ENCODE measurements around the gene COLEC12.

COLEC12 gene

GRCh38 chr18:500632-501405, at the start of gene COLEC12:
TSS of gene COLEC12 (minus strand) at chr18:500701. CDS start at chr18:500514, 187 bp downstream.
- DNase-seq: no peak

DNA sequence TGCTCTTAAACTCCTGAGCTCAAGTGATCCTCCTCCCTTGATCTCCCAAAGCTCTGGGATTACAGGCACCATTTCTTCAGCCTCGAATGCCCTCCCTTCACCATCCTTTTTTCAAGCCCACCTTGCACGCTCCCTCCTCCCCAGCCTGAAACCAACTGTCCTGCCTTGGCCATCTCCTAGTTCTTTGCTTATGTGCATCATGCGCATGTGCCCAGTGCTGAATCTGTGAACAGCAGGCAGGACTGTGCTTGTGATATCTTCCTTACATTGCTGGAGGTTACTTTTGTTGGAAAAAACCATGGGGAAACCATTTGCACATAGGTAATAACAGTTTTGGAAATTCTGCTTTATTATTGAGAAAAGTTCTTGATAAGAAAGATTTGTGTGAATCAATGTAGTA, 49.5 kb upstream of the COLEC12 start:
- DNase-seq: no peak

DNA sequence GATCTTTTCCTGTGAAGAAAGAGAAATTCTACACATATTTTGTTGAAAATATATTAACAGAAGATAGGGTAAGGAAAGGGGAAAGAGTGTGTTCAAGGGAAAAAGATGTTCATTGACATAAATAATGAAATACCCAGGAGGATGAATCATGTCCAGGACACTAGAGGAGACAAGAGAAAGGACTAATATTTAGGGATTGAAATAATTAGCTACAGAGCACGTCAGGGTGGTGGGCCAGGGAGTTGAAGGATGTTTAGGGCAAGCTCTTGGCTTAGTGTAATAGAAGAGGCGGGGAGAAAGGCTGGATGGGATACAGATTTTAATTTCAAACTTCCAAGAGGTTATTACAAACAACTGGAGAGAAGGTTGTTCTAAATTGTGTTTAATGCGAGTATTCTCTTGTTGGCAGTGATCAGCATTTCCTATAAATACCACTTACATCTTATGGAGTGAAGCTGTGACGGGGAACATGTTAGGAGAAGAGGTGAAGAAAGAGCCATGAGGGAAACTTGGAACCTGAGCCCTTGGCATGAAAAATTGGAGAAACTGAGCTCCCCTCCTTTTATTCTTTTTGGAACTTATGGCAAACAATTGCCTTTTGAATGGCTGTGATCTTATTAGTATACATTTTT, 43.1 kb upstream of the COLEC12 start:
- no peak for DNase-seq

- no peak for DNase-seq
Observed at GRCh38 chr18:533995-534601, 33.6 kb upstream of the COLEC12 start.

- no peak for DNase-seq
Observed at GRCh38 chr18:532632-533031, 32.1 kb upstream of the COLEC12 start.

DNA sequence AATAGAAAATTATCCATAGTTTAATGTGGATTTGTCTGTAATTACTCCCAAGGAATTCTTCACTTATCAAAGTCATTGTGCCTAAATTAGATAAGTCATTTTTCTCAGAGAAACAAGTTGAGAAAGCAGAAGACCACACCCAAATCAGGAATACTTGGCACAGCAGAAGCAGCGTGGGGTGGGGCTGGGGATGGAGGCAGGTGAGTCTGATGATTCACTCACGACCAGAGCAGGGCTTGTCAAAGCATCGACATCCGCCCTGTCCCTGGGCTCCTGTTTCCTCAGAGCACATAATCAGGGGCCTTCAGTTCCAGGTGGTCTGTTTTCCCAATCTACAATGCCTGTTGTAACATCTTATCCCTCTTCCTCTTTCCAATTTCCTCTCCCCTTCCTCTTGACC, 31.5 kb upstream of the COLEC12 start:
- no peak for DNase-seq

GRCh38 chr18:527146-527545, 26.6 kb upstream of the COLEC12 start:
- no peak for DNase-seq

GRCh38 chr18:526681-527080, 26.2 kb upstream of the COLEC12 start:
- no peak for DNase-seq

- DNase-seq: no peak
Observed at GRCh38 chr18:525036-525797, 24.7 kb upstream of the COLEC12 start.

DNA sequence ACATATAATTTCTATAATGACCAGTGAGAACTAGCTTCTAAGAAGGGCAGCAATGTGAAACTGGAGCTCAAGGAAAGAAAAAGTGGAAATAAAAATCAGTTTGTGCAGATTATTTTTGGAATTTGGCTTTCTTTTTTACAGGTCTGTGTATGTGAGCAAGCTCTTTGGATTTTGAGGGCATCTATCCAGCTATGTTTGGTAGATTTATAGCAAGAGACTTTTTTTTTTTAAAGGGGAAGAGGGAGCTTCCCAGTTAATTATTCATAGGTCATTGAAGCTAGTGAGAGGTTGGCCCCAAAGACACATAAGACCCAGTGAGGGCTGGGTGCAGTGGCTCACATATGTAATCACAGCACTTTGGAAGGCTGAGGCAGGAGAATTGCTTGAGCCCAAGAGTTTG, 24.0 kb upstream of the COLEC12 start:
- DNase-seq: no peak

- DNase-seq: no peak
Observed at GRCh38 chr18:523561-523960, 23.1 kb upstream of the COLEC12 start.

- DNase-seq: peak; percentile 65
Observed at GRCh38 chr18:519019-519879, 18.7 kb upstream of the COLEC12 start.

- DNase-seq: no peak
Observed at GRCh38 chr18:518081-518480, 17.6 kb upstream of the COLEC12 start.

- no peak for DNase-seq
Observed at GRCh38 chr18:515838-516237, 15.3 kb upstream of the COLEC12 start.

- DNase-seq: no peak
Observed at GRCh38 chr18:515156-515815, 14.8 kb upstream of the COLEC12 start.

DNA sequence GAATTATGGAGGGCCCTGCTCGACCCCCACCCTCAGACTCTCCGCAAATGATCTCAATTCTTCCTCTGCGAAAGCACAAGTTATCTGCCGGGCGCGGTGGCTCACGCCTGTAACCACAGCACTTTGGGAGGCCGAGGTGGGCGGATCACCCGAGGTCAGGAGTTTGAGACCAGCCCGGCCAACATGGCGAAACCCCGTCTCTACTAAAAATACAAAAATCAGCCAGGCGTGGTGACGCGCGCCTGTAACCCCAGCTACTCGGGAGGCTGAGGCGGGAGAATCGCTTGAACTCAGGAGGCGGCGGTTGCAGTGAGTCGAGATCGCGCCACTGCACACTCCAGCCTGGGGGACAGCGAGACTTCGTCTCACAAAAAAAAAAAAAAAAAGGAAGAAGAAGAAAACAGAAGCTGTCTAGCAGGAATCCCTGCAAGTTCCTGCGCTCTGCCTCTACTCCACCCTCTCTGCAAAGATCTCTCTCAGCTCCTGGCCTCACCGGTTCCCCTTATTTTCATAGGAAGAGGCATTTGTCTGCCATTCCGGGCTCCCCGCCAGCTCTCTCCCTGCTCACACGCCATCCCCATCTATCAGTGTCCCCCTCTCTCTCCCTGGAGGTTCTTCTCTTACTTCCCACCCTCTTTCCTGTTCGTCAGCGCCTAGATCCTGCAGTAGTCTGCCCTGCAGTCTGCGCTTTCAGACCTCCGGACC, 13.5 kb upstream of the COLEC12 start:
- DNase-seq: no peak

DNA sequence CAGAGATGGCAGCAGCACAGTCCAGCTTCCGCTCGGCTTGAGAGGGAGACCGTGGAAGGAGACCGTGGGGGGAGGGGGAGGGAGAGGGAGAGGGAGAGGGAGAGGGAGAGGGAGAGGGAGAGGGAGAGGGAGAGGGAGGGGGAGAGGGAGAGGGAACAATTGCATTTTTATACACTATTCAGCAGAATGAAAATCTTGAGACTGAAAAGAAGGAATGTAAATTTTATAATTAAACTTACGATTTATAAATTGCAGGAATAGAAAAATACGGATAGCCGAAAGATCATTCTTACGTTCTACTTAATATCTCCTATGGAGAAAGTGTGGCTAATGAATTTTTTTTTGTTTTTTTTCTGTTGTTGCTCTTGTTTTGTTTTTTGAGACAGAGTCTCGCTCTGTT, 12.5 kb upstream of the COLEC12 start:
- no peak for DNase-seq

GRCh38 chr18:508835-509234, 8.3 kb upstream of the COLEC12 start:
- DNase-seq: no peak

DNA sequence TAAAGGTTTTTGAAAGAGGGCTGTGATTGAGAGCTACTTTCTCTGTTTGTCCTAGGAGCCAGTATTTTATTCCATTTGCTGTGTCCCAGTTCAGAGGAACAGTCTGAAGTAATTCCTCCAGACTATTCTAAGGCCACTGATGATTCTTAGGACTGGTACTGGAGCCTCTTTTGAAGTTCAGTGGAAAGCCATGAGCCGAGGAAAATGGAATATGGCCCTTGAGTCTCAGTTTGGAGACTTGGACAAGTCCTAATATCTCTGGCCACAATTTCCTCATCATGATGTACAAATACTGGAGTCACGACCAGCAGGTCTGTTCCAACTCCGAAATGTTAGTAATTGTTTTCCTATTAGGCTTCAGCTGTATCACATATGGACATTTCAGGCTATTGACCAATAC, 7.1 kb upstream of the COLEC12 start:
- DNase-seq: no peak

GRCh38 chr18:506801-507200, 6.3 kb upstream of the COLEC12 start:
- DNase-seq: no peak

DNA sequence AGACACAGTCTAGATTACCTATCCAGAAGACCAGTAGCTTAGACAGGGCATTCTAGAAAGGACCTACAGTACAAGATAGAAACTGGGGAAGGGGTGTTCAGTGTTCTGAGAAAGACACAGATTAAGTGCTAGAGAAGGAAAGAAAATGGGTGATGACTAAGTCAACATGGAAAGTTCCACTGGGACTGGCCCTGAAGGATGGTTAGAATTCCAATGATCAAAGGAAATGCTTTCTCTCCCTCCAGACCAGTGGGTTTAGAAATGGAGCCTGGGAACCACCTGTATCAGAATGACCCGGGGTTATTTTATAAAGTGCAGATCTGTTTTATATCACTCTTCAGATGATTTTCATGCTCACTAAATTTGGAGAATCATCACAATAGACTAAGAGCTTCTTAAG, 5.8 kb upstream of the COLEC12 start:
- DNase-seq: no peak
